Endothelial cell of umbilical vein (primary cell): ENCODE results near the gene MALRD1. TPM values are rescaled to one million over a fixed set of nuclear protein-coding genes. Genes with fewer than 3 reads are reported as not detected.

ENCODE experiments used
- BruUV-seq: library from RNA; stranded (reverse); fragments of 400-500 nt; replicated peaks from 2 replicates; lab custom pipeline; 2021; lab: Mats Ljungman, UMichigan
- CTCF ChIA-PET: fragments of 300-600, 350-600 bp; sonication (Branson Sonifier 250); formaldehyde crosslinking; loops from one replicate; lab custom pipeline; 2021; ENCODE audit warnings: antibody characterized with exemption, inconsistent platforms; lab: Charles Lee
- POLR2A ChIA-PET: fragments of 300-600, 350-600 bp; sonication (Branson Sonifier 250); formaldehyde crosslinking; loops from one replicate; lab custom pipeline; 2021; ENCODE audit warnings: antibody characterized with exemption, inconsistent platforms; lab: Charles Lee
- DNase-seq: peaks from one replicate; pipeline ENCODE4 v3.0.0-alpha.2; 2011; ENCODE audit warnings: low read depth, low spot score
- FAIRE-seq: peaks from 2 replicates; lab custom pipeline; 2011; peaks lifted over from hg19 to GRCh38; lab: Jason Lieb, UNC
- H2AFZ ChIP-seq: 2 replicates; pipeline ENCODE4 v1.6.0; 2012; ENCODE audit warnings: low read depth, low read length, control low read depth, inconsistent platforms
- H3K27ac ChIP-seq: 2 replicates; pipeline ENCODE4 v1.5.1; 2011; ENCODE audit warnings: low read depth, mild to moderate bottlenecking, control low read depth, low read length, moderate library complexity; ENCODE audit not compliant: insufficient read depth
- H3K27me3 ChIP-seq, 2 experiments: 2 replicates each; pipeline versions ENCODE4 v1.6.0 to v1.6.1; 2011; ENCODE audit warnings: low read length in 2 of 2, mixed read lengths in 1 of 2; ENCODE audit not compliant: control insufficient read depth in 2 of 2, insufficient read depth in 2 of 2
- H3K36me3 ChIP-seq, 2 experiments: 2 replicates in 1 of 2; 3 replicates in 1 of 2; pipeline ENCODE4 v1.5.1; 2011; ENCODE audit warnings: low read length in 2 of 2, mild to moderate bottlenecking in 1 of 2, moderate library complexity in 1 of 2; ENCODE audit not compliant: control insufficient read depth in 2 of 2, insufficient read depth in 2 of 2; ENCODE audit errors: extremely low read depth in 1 of 2
- H3K4me1 ChIP-seq: 3 replicates; pipeline ENCODE4 v1.5.1; 2011; ENCODE audit warnings: mild to moderate bottlenecking, low read length; ENCODE audit not compliant: control insufficient read depth, insufficient read depth; ENCODE audit errors: extremely low read depth
- H3K4me2 ChIP-seq: 2 replicates; pipeline ENCODE4 v1.6.1; 2011; ENCODE audit warnings: low read length, control low read depth, mixed read lengths; ENCODE audit not compliant: insufficient read depth
- H3K4me3 ChIP-seq, 3 experiments: fragments of 200-600 bp in 1 of 3; sonication (generic), shearing (Covaris generic) in 1 of 3; replicated peaks in 1 of 3; 2 replicates each; pipeline ENCODE4 v1.5.1; 2011 to 2016; ENCODE audit warnings: control low read depth in 3 of 3, low read length in 3 of 3, mild to moderate bottlenecking in 2 of 3, inconsistent platforms in 1 of 3, low read depth in 1 of 3, moderate library complexity in 1 of 3; ENCODE audit not compliant: insufficient read depth in 1 of 3
- H3K79me2 ChIP-seq: 2 replicates; pipeline ENCODE4 v1.6.0; 2012; ENCODE audit warnings: low read length, inconsistent platforms; ENCODE audit not compliant: control insufficient read depth, insufficient read depth
- H3K9ac ChIP-seq: replicated peaks from 2 replicates; pipeline ENCODE3; 2011; ENCODE audit warnings: low read length, control low read depth; ENCODE audit not compliant: insufficient read depth; ENCODE audit errors: extremely low read depth
- H3K9me1 ChIP-seq: replicated peaks from 3 replicates; pipeline ENCODE4 v1.6.0; 2011; ENCODE audit warnings: mild to moderate bottlenecking, low read length; ENCODE audit not compliant: control insufficient read depth, insufficient read depth; ENCODE audit errors: extremely low read depth
- H3K9me3 ChIP-seq: replicated peaks from 2 replicates; pipeline ENCODE4 v1.5.1; 2012; ENCODE audit warnings: low read length, inconsistent platforms; ENCODE audit not compliant: control insufficient read depth, insufficient read depth
- H4K20me1 ChIP-seq: replicated peaks from 2 replicates; pipeline ENCODE3; 2011; ENCODE audit warnings: mild to moderate bottlenecking, low read length; ENCODE audit not compliant: control insufficient read depth, insufficient read depth; ENCODE audit errors: extremely low read depth
- EZH2 ChIP-seq: IDR thresholded peaks from 2 replicates; pipeline ENCODE4 v1.6.1; 2012; ENCODE audit warnings: borderline replicate concordance, low read depth, mild to moderate bottlenecking, moderate library complexity, low read length, inconsistent platforms; ENCODE audit not compliant: severe bottlenecking
- FOS ChIP-seq: IDR thresholded peaks from 2 replicates; pipeline ENCODE4 v1.6.1; 2011; ENCODE audit warnings: mild to moderate bottlenecking, low read length, moderate library complexity, borderline replicate concordance; ENCODE audit not compliant: insufficient read depth
- GATA2 ChIP-seq: IDR thresholded peaks from 2 replicates; pipeline ENCODE4 v1.7.0; 2011; ENCODE audit warnings: low read depth, mild to moderate bottlenecking, moderate library complexity, mixed read lengths, low read length; ENCODE audit not compliant: insufficient read length, insufficient read depth
- JUN ChIP-seq: IDR thresholded peaks from 2 replicates; pipeline ENCODE4 v1.6.1; 2011; ENCODE audit warnings: borderline replicate concordance, low read depth; ENCODE audit not compliant: insufficient read length, insufficient read depth
- MYC ChIP-seq: IDR thresholded peaks from one replicate; pipeline ENCODE4 v1.6.1; 2011; ENCODE audit warnings: mild to moderate bottlenecking, low read depth, low read length
- POLR2A ChIP-seq: IDR thresholded peaks from 2 replicates; pipeline ENCODE4 v1.6.1; 2012; ENCODE audit warnings: low read depth, mild to moderate bottlenecking, control low read depth, low read length
- POLR2AphosphoS5 ChIP-seq: IDR thresholded peaks from 2 replicates; pipeline ENCODE4 v1.6.1; 2012; ENCODE audit warnings: low read depth, mild to moderate bottlenecking, control low read depth, low read length, moderate library complexity; ENCODE audit not compliant: insufficient read depth
- dilution Hi-C: fragments of 300-500 bp; cut with MboI; formaldehyde crosslinking; loops from one replicate; pipeline ENCODE4 v1.15.0; 2019; ENCODE audit warnings: low sequenced_read_pairs; ENCODE audit not compliant: extremely low pct_ligation_motif_present
- intact Hi-C: fragments of 100-400 bp; cut with micrococcal nuclease; formaldehyde crosslinking; loops from one replicate; pipeline ENCODE4 v1.10.0; 2022
- polyA plus RNA-seq, 4 experiments: library from polyadenylated mRNA; depleted of rRNA in 3 of 4; stranded (reverse) in 3 of 4; unstranded in 1 of 4; fragments of >200 nt; gene quantifications; 2 replicates each; pipeline versions ENCODE4 v1.2.1 to v1.2.3, GENCODE V29; 2011 to 2012; ENCODE audit warnings: missing spikeins in 1 of 4
- total RNA-seq: library from RNA; stranded (reverse); gene quantifications from 2 replicates; pipeline ENCODE4 v1.2.3, GENCODE V29; 2021
- TF ChIP-seq, protein P1 (sequence below): IDR thresholded peaks from 2 replicates; pipeline ENCODE4 v1.6.1; 2011; ENCODE audit not compliant: insufficient read depth, insufficient read length
- TF ChIP-seq, protein P2 (sequence below), 2 donors: IDR thresholded peaks; 1 replicate in 1 of 2; 2 replicates in 1 of 2; pipeline ENCODE4 v1.5.1; 2011; ENCODE audit warnings: low read length in 2 of 2, mild to moderate bottlenecking in 2 of 2, moderate library complexity in 2 of 2, control low read depth in 1 of 2, inconsistent platforms in 1 of 2, low read depth in 1 of 2; ENCODE audit not compliant: insufficient read depth in 1 of 2; ENCODE audit errors: extremely low read depth in 1 of 2

Gene MALRD1
- total and polyA plus RNA-seq, 2 donors (not counting 3 experiments of a cell fraction or from before 2014, with no cell fraction given): not detected

DNA sequence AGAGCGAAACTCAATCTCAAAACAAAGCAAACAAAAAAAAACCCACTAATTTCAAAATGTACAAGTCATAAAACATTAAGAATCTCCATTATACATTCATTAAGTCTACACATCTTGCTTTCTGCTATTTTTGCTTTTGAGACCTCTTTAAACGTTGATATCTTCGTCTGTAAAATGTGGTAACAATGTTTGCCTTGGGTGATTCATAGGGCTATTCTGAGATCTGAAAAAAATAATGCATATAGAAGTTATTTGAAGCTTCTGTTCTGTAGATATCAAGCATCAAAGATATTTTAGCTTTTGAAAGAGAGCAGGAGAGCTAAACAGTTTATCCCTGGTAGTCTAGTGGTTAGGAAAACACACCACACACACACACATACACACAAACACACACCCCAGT lies 609.5 kb downstream of the MALRD1 start:
- POLR2A ChIA-PET: no interaction called here
- DNase-seq: no peak
- H4K20me1 ChIP-seq: no peaks in the 10 kb centered on the region
- dilution Hi-C loops (no loop called here), intact Hi-C loops (no loop called here)
- no peaks in the 10 kb centered on the region for H3K27me3 ChIP-seq
- no peak for FAIRE-seq
- H3K79me2 ChIP-seq: no peaks in the 10 kb centered on the region
- no peaks in the 10 kb centered on the region for H3K36me3 ChIP-seq
- H3K4me1 ChIP-seq: no peaks in the 10 kb centered on the region
- CTCF ChIA-PET: no interaction called here
- H3K9me1 ChIP-seq: no peaks in the 10 kb centered on the region
- no peak overlapping the region for H3K27ac ChIP-seq
- TF ChIP-seq, protein P1, sequence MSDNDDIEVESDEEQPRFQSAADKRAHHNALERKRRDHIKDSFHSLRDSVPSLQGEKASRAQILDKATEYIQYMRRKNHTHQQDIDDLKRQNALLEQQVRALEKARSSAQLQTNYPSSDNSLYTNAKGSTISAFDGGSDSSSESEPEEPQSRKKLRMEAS: no peak
- no peak for TF ChIP-seq POLR2A
- no peak for TF ChIP-seq FOS
- TF ChIP-seq EZH2: no peak
- TF ChIP-seq MYC: no peak
- TF ChIP-seq, protein P2, sequence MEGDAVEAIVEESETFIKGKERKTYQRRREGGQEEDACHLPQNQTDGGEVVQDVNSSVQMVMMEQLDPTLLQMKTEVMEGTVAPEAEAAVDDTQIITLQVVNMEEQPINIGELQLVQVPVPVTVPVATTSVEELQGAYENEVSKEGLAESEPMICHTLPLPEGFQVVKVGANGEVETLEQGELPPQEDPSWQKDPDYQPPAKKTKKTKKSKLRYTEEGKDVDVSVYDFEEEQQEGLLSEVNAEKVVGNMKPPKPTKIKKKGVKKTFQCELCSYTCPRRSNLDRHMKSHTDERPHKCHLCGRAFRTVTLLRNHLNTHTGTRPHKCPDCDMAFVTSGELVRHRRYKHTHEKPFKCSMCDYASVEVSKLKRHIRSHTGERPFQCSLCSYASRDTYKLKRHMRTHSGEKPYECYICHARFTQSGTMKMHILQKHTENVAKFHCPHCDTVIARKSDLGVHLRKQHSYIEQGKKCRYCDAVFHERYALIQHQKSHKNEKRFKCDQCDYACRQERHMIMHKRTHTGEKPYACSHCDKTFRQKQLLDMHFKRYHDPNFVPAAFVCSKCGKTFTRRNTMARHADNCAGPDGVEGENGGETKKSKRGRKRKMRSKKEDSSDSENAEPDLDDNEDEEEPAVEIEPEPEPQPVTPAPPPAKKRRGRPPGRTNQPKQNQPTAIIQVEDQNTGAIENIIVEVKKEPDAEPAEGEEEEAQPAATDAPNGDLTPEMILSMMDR (IDR thresholded peaks at IDR 0.05; ENCODE audit: extremely low read depth in 1 of 2, insufficient read depth in 1 of 2, low read depth in 1 of 2, low read length in 2 of 2): no peak
- TF ChIP-seq POLR2AphosphoS5: no peak
- no peak for TF ChIP-seq JUN
- no peak for TF ChIP-seq GATA2
- no peaks in the 10 kb centered on the region for H3K9me3 ChIP-seq
- no peak overlapping the region for H3K9ac ChIP-seq
- no peak overlapping the region for H3K4me3 ChIP-seq
- no peak overlapping the region for H3K4me2 ChIP-seq
- BruUV-seq: no TSS peak
- no peak overlapping the region for H2AFZ ChIP-seq
